Measurements from ENCODE around the gene TRIM23. TPM values are rescaled to one million over a fixed set of nuclear protein-coding genes. Genes with fewer than 3 reads are reported as not detected.

The TRIM23 gene
- total RNA-seq, 1 donor from 2014 or later, result 30.4 TPM

- no peak for DNase-seq (ENCODE audit: low read depth)
Observed at GRCh38 chr5:65566505-65566904, 57.6 kb downstream of the TRIM23 start.

- no peak for DNase-seq (ENCODE audit: low read depth)
Observed at GRCh38 chr5:65563777-65564176, 60.4 kb downstream of the TRIM23 start.

GRCh38 chr5:65562731-65563701 lies 61.1 kb downstream of the TRIM23 start, which contains the start of the genes CENPK and PPWD1:
CENPK (minus strand) TSS chr5:65563168; CDS start chr5:65554907, 8,261 bp downstream.
PPWD1 (plus strand) TSS chr5:65563296; CDS start chr5:65563311, 15 bp downstream.
- DNase-seq (ENCODE audit: low read depth), result peak; percentile 97

- DNase-seq (ENCODE audit: low read depth), result no peak
Observed at GRCh38 chr5:65556718-65557117, 67.4 kb downstream of the TRIM23 start.

GRCh38 chr5:65556181-65556580 lies 68.0 kb downstream of the TRIM23 start:
- no peak for DNase-seq (ENCODE audit: low read depth)

GRCh38 chr5:65555287-65555686 lies 68.8 kb downstream of the TRIM23 start:
- DNase-seq (ENCODE audit: low read depth), result peak; percentile 14

GRCh38 chr5:65553941-65554340 lies 70.2 kb downstream of the TRIM23 start:
- no peak for DNase-seq (ENCODE audit: low read depth)

- DNase-seq (ENCODE audit: low read depth), result no peak
Observed at GRCh38 chr5:65548281-65548680, 75.9 kb downstream of the TRIM23 start.

GRCh38 chr5:65546141-65546540 lies 78.0 kb downstream of the TRIM23 start:
- no peak for DNase-seq (ENCODE audit: low read depth)

GRCh38 chr5:65544473-65544872 lies 79.7 kb downstream of the TRIM23 start:
- DNase-seq (ENCODE audit: low read depth), result no peak

- DNase-seq (ENCODE audit: low read depth), result no peak
Observed at GRCh38 chr5:65539827-65540226, 84.3 kb downstream of the TRIM23 start.

Other genes with a start within 250 kb of the TRIM23 start
- gene ADAMTS6, start 142.4 kb downstream of the TRIM23 start, total RNA-seq, result 13.2 and 17.0 TPM in 2 replicates
- gene CENPK, start 61.2 kb downstream of the TRIM23 start, total RNA-seq, result 0.96 and 1.5 TPM in 2 replicates
- gene PPWD1, start 61.0 kb downstream of the TRIM23 start, total RNA-seq, result 24.2 and 25.4 TPM in 2 replicates
- gene SHLD3, start 694 bp upstream of the TRIM23 start, total RNA-seq, result 2.5 TPM in 2 replicates
- 36.5 and 52.1 TPM in 2 replicates for gene TRAPPC13, start 694 bp upstream of the TRIM23 start, total RNA-seq
- 8.7 and 24.7 TPM in 2 replicates for gene SGTB, start 97.8 kb upstream of the TRIM23 start, total RNA-seq
- 26.3 and 31.1 TPM in 2 replicates for gene NLN, start 97.9 kb upstream of the TRIM23 start, total RNA-seq

All from myocyte (in vitro differentiated cells).